Colon (tissue), 2 donors: Measurements from ENCODE around the gene STAT5B.

Experiments
- FAIRE-seq: peaks from 2 replicates; lab custom pipeline; 2012; peaks lifted over from hg19 to GRCh38; lab: Jason Lieb, UNC
- donor health status: control.
- donor health status: control.

STAT5B gene

DNA sequence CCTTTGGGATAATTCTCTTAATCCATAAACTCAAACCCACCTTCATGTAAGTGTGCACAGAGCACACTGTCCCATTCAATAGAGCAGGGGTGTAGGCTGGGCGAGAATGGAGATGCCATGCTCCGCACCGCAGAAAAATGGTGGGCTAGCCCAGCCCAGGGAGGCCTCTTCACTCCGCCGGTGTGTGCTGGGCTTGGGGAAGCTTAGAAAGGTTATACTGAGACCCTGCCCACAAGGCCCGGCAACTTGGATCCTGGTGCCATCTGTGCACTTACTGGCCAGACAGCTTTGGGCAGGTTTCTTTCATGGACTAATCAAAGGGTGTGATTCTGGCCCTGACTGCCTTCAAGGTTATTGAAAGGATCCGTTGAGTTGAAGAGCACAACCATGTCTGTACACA lies 8.4 kb upstream of the STAT5B start:
- no peak for FAIRE-seq

GRCh38 chr17:42284024-42284369 lies 7.8 kb upstream of the STAT5B start:
- FAIRE-seq = no peak

DNA sequence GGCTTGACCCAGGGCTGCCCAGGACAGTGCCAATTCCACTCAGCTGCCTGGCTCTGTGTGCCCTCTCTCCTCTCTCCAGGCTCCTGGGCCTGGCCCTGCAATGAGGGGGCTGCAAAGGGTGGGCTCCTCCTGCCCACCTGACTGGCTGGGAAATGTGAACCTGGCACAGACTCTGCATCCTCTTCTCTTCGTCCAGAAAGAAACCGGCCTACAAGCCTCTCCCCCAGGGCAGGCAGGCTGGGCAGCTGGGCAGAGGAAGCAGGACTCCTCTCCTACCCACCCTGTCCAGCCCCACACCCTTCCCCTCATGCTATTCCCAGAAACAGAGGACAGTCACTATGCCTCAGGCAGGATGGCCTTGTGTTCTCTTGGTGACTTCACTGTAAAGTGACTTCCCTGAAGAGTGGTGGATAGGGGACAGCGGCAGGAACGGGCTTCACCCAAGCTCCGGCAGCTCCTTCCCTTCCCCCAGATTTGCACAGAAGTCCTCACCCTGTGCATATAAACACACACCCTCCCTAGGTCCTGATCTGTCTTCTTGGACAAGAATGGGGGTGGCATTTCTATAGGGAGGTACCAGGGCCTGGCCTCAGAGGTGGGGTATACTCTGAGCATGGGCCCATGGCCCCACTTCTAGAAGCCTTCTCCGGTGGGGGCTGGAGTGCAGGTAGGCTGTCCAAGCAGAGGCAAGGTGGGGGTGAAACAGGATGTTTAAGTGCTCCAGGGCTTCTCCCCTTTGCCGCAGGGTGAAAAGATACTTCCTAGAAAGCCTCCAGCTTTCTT lies 7.2 kb upstream of the STAT5B start:
- no peak for FAIRE-seq

- FAIRE-seq = no peak
Measured at GRCh38 chr17:42282478-42283080, 6.4 kb upstream of the STAT5B start.

GRCh38 chr17:42281571-42282096 lies 5.4 kb upstream of the STAT5B start:
- FAIRE-seq = no peak

DNA sequence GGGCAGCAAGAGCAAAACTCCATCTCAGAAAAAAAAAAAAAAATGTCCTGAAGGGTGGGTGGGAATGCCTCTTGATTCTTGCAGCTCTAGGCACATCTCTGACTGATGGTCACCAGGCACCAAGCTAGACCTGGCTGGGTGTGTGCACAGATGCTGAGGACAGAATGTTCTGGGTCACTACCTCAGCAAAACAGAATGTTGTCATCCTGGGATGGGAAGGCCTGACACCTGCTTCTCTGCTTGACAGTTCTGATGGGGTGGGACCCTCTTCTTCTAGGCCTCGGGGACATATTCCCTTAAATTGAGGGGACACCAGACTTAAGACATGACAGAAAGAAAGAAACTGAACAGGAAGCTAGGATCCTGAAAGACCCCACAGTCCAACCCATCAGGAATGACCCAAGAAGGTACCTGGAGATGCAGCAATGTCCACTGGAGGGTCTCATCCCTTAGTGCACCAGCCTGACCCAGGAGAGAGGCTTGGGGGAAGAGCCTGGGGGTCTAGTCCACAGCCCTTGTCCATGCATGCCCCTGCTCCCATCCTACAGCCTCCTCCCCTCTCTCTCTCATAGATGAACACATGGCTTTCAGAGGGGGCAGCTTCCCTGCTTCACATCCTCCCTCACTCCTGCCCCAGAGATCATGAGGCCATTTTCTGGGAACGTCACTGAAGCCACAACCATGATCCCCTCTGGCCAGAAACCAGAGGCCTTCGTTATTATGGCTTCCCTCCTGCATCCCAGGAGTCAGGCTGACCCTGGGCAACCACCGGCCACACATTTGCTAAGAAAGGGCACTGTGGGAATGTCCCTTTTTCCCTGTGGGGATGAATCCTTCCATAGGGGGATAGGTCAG lies 3.8 kb upstream of the STAT5B start:
- FAIRE-seq = no peak

DNA sequence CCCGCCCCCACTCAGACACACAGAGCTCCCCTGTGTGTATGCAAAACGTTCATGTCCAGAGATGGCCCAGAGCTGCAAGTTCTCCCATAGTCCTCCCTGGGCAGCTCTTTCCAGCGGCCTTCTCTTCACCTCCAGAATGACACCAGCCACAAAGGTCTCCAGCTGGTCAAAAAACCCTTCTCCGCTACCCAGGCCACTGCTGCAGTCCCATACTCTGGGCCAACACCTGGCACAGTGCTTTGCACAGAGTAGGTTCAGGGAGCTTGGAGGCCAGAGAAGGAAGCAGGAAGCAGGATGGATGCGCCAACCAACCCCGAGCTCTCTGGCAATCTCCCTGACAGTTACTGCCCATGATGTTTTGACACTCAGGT lies 1.1 kb upstream of the STAT5B start:
- no peak for FAIRE-seq

- FAIRE-seq = no peak
Measured at GRCh38 chr17:42276609-42277341, 584 bp upstream of the STAT5B start.

GRCh38 chr17:42275527-42276358 lies 448 bp downstream of the STAT5B start:
- FAIRE-seq = no peak

GRCh38 chr17:42274812-42275526 lies 1.2 kb downstream of the STAT5B start:
- no peak for FAIRE-seq

GRCh38 chr17:42274253-42274542 lies 2.0 kb downstream of the STAT5B start:
- FAIRE-seq = no peak

DNA sequence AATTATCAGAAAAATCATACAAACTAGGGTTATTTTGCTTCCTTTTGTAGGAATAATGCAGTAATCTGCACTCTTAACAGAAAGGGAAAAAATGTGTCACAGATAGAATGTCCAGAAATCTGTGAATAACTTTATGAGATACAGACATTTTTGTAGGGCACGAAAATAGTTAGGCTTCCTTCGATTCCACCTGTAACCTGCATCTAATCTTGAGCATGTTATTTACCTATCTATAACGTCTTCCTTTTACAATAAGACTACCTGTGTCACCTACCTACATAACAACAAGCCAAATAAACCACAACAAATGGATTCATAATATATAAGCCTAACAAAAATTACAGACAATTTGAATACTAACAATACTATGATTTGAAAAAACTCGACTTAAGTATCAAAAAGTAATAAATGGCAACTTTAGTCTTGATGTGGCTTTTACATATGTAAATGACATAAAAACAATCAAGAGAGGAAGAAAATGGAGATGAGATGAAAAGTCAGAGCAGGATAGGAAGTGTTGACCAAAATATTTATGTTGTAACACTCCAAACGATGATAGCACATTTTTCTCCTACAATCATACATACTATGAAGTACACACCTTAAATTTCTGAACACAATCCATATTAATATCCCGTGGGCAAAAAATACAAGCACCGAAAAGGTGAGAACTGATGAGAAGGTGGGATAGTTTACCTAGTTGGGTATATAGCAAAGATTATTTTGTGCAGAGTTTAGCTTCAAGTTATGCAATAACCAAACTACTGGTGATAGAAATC lies 2.5 kb downstream of the STAT5B start:
- no peak for FAIRE-seq

- no peak for FAIRE-seq
Measured at GRCh38 chr17:42272162-42272907, 3.9 kb downstream of the STAT5B start.

DNA sequence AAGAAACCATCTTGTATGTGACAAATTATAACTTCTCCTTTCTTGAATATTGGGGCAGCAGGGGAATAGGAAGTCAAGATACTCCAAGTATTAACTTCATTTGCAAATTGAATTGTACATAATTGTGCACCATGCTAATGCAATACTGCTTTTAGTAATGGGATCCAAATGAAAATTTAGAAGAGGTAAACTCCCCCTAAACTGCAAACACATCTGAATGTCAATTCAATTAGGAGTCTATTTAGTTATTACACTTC lies 4.5 kb downstream of the STAT5B start:
- no peak for FAIRE-seq

DNA sequence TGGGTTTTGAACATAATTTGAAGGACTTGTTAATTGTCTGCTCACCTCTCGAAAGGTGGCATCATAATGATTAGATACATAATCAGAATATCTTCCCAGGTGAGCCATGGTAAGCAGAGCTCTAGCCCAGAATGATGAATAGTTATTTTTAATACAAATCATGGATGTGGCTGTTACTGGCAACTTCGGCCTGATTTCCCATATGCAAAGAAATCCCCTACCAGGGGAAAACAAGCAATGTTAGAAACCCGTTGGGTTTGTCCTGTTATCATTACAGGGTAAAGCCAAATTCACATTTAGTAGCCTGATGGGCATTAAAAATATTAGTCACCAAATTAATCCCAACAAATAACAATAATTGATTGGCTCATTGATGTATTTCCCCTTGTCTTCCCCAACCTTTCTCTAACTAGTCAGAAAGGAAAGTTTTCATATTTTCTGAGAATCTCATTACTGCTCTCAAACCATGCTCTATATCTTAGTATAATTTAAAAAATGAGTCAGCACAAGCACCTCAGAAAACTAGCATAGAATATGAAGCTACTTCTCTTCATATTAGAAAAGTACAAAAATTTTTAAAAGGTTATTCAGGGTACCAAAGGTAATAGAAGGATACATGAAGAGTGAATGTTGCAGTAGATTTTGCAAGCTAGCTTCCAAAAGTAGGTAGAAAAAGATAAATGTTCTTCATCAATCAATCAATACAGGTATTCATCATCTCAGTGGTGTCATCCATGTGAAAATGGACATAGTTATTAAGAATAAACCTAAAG lies 5.0 kb downstream of the STAT5B start:
- FAIRE-seq = no peak

GRCh38 chr17:42270596-42270995 lies 5.6 kb downstream of the STAT5B start:
- FAIRE-seq = no peak

- FAIRE-seq = no peak
Measured at GRCh38 chr17:42270170-42270535, 6.0 kb downstream of the STAT5B start.

DNA sequence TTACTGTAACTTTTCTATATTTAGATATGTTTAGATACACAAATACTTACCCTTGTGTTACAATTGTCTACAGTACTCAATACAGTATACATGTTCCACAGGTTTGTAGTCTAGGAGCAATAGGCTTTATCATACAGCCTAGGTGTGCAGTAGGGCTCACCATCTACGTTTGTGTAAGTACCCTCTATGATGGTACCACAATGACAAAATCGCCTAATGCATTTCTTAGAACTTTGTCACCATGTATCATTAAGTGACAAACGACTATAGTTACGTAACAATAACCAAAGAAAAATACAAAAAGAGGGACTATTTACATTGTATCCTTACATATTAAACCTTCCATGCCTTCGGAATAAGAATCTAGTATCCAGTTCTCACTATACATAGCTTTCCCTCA lies 8.0 kb downstream of the STAT5B start:
- FAIRE-seq = no peak
